Adrenal gland (tissue), 5 donors: ENCODE data around the gene POLR3K.

ENCODE experiments used
- CTCF ChIP-seq, 6 experiments: fragments of 450-650 bp in 4 of 6; fragments of 200-600 bp in 2 of 6; sonication (generic) in 1 of 6; IDR thresholded peaks; 1 replicate in 5 of 6; 2 replicates in 1 of 6; pipeline versions ENCODE4 v1.5.1 to v1.8.0; 2016 to 2021; ENCODE audit warnings: antibody characterized with exemption in 6 of 6, mild to moderate bottlenecking in 2 of 6, moderate library complexity in 1 of 6
- POLR2A ChIP-seq, 2 donors: fragments of 450-650 bp; IDR thresholded peaks; one replicate each; pipeline ENCODE4 v1.6.1; 2017; ENCODE audit warnings: antibody characterized with exemption in 2 of 2, mild to moderate bottlenecking in 2 of 2, moderate library complexity in 1 of 2
- donor health status: DM: no; HTN: no; CAD: no.

- TF ChIP-seq CTCF (IDR thresholded peaks at IDR 0.05), result no peak
- no peak for TF ChIP-seq POLR2A (IDR thresholded peaks at IDR 0.05)
Measured at GRCh38 chr16:63466-63865, 10.1 kb upstream of the POLR3K start.
